ENCODE data around the gene MUC2. TPM values are rescaled to one million over a fixed set of nuclear protein-coding genes. Genes with fewer than 3 reads are reported as not detected.

Gene MUC2
- total RNA-seq, 2 donors from 2014 or later, result not detected

GRCh38 chr11:1033016-1033798, 41.5 kb upstream of the MUC2 start:
- no peaks in the 10 kb centered on the region for H3K36me3 Mint-ChIP-seq (ENCODE audit: low read depth)
- no peak for ATAC-seq (replicated peaks)

GRCh38 chr11:1034001-1034400, 40.7 kb upstream of the MUC2 start:
- Mint-ChIP-seq H3K36me3 (ENCODE audit: low read depth) (no peaks in the 10 kb centered on the region), H3K27ac (no peak overlapping the region), H3K4me1 (no peaks in the 10 kb centered on the region), H3K9me3 (peaks cover 4% of the 10 kb centered on the region), H3K4me3 (no peak overlapping the region), H3K27me3 (no peaks in the 10 kb centered on the region)
- ATAC-seq (replicated peaks), result no peak

More at GRCh38 chr11:1033016-1033798, 41.5 kb upstream of the MUC2 start:
- no peak overlapping the region for H3K4me3 Mint-ChIP-seq
- H3K27ac Mint-ChIP-seq, result no peak overlapping the region
- H3K27me3 Mint-ChIP-seq, result no peaks in the 10 kb centered on the region
- peaks cover 4% of the 10 kb centered on the region for H3K9me3 Mint-ChIP-seq
- H3K4me1 Mint-ChIP-seq, result no peaks in the 10 kb centered on the region

GRCh38 chr11:1034456-1035295, 40.0 kb upstream of the MUC2 start:
- no peak for ATAC-seq (replicated peaks)
- H3K36me3 Mint-ChIP-seq (ENCODE audit: low read depth), result no peaks in the 10 kb centered on the region
- H3K27me3 Mint-ChIP-seq, result no peaks in the 10 kb centered on the region
- no peak overlapping the region for H3K4me3 Mint-ChIP-seq
- H3K27ac Mint-ChIP-seq, result no peak overlapping the region
- H3K9me3 Mint-ChIP-seq, result peaks cover 4% of the 10 kb centered on the region
- H3K4me1 Mint-ChIP-seq, result no peaks in the 10 kb centered on the region

- no peaks in the 10 kb centered on the region for H3K4me1 Mint-ChIP-seq
These were observed 38.9 kb upstream of the MUC2 start for GRCh38 chr11:1035577-1036283.

GRCh38 chr11:1036303-1036923, 38.3 kb upstream of the MUC2 start, which contains the start of gene MUC6:
MUC6 (minus strand) TSS chr11:1036718; CDS start chr11:1036655, 63 bp downstream.
- Mint-ChIP-seq H3K4me1 (no peaks in the 10 kb centered on the region), H3K27me3 (no peaks in the 10 kb centered on the region), H3K4me3 (no peak within 1 kb of the TSS), H3K36me3 (ENCODE audit: low read depth) (no peaks in the 10 kb centered on the region), H3K9me3 (peaks cover 4% of the 10 kb centered on the region), H3K27ac (no peak within 1 kb of the TSS)
- ATAC-seq (replicated peaks), result no peak

More at GRCh38 chr11:1035577-1036283, 38.9 kb upstream of the MUC2 start:
- no peak for ATAC-seq (replicated peaks)
- no peaks in the 10 kb centered on the region for H3K36me3 Mint-ChIP-seq (ENCODE audit: low read depth)
- peaks cover 4% of the 10 kb centered on the region for H3K9me3 Mint-ChIP-seq
- no peak overlapping the region for H3K27ac Mint-ChIP-seq
- H3K4me3 Mint-ChIP-seq, result no peak overlapping the region
- no peaks in the 10 kb centered on the region for H3K27me3 Mint-ChIP-seq

GRCh38 chr11:1036931-1037330, 37.7 kb upstream of the MUC2 start:
- Mint-ChIP-seq H3K36me3 (ENCODE audit: low read depth) (no peaks in the 10 kb centered on the region), H3K27ac (no peak overlapping the region), H3K4me1 (no peaks in the 10 kb centered on the region), H3K4me3 (no peak overlapping the region), H3K9me3 (peaks cover 4% of the 10 kb centered on the region), H3K27me3 (no peaks in the 10 kb centered on the region)
- no peak for ATAC-seq (replicated peaks)

GRCh38 chr11:1037506-1038055, 37.1 kb upstream of the MUC2 start:
- no peaks in the 10 kb centered on the region for H3K27me3 Mint-ChIP-seq
- no peaks in the 10 kb centered on the region for H3K4me1 Mint-ChIP-seq
- no peak overlapping the region for H3K4me3 Mint-ChIP-seq
- ATAC-seq (replicated peaks), result no peak
- H3K36me3 Mint-ChIP-seq (ENCODE audit: low read depth), result no peaks in the 10 kb centered on the region
- H3K27ac Mint-ChIP-seq, result no peak overlapping the region
- no peaks in the 10 kb centered on the region for H3K9me3 Mint-ChIP-seq

- no peak for ATAC-seq (replicated peaks)
- Mint-ChIP-seq H3K9me3 (no peaks in the 10 kb centered on the region), H3K36me3 (ENCODE audit: low read depth) (no peaks in the 10 kb centered on the region), H3K27me3 (no peaks in the 10 kb centered on the region), H3K4me1 (no peaks in the 10 kb centered on the region), H3K4me3 (no peak overlapping the region), H3K27ac (no peak overlapping the region)
These were observed 36.3 kb upstream of the MUC2 start for GRCh38 chr11:1038361-1038760.

- Mint-ChIP-seq H3K27me3 (no peaks in the 10 kb centered on the region), H3K4me3 (no peak overlapping the region), H3K4me1 (no peaks in the 10 kb centered on the region), H3K27ac (no peak overlapping the region), H3K9me3 (no peaks in the 10 kb centered on the region), H3K36me3 (ENCODE audit: low read depth) (no peaks in the 10 kb centered on the region)
- no peak for ATAC-seq (replicated peaks)
These were observed 35.8 kb upstream of the MUC2 start for GRCh38 chr11:1038921-1039320.

GRCh38 chr11:1039481-1040427, 34.9 kb upstream of the MUC2 start:
- Mint-ChIP-seq H3K27me3 (no peaks in the 10 kb centered on the region), H3K9me3 (no peaks in the 10 kb centered on the region), H3K27ac (no peak overlapping the region), H3K36me3 (ENCODE audit: low read depth) (no peaks in the 10 kb centered on the region), H3K4me1 (no peaks in the 10 kb centered on the region), H3K4me3 (no peak overlapping the region)
- ATAC-seq (replicated peaks), result no peak

GRCh38 chr11:1040428-1041148, 34.1 kb upstream of the MUC2 start:
- H3K36me3 Mint-ChIP-seq (ENCODE audit: low read depth), result no peaks in the 10 kb centered on the region
- H3K27ac Mint-ChIP-seq, result no peak overlapping the region
- no peak overlapping the region for H3K4me3 Mint-ChIP-seq
- H3K9me3 Mint-ChIP-seq, result no peaks in the 10 kb centered on the region
- H3K27me3 Mint-ChIP-seq, result no peaks in the 10 kb centered on the region
- no peaks in the 10 kb centered on the region for H3K4me1 Mint-ChIP-seq
- ATAC-seq (replicated peaks), result no peak

- no peaks in the 10 kb centered on the region for H3K27me3 Mint-ChIP-seq
- ATAC-seq (replicated peaks), result no peak
- no peaks in the 10 kb centered on the region for H3K36me3 Mint-ChIP-seq (ENCODE audit: low read depth)
- no peaks in the 10 kb centered on the region for H3K4me1 Mint-ChIP-seq
- H3K9me3 Mint-ChIP-seq, result no peaks in the 10 kb centered on the region
- no peak overlapping the region for H3K27ac Mint-ChIP-seq
- H3K4me3 Mint-ChIP-seq, result no peak overlapping the region
These were observed 33.6 kb upstream of the MUC2 start for GRCh38 chr11:1041149-1041467.

- Mint-ChIP-seq H3K27me3 (peaks cover 3% of the 10 kb centered on the region), H3K27ac (no peak overlapping the region), H3K9me3 (no peaks in the 10 kb centered on the region), H3K4me1 (no peaks in the 10 kb centered on the region), H3K4me3 (no peak overlapping the region), H3K36me3 (ENCODE audit: low read depth) (no peaks in the 10 kb centered on the region)
- ATAC-seq (replicated peaks), result no peak
These were observed 33.2 kb upstream of the MUC2 start for GRCh38 chr11:1041471-1041870.

Data from activated T-helper 17 cell treated with anti-CD3 and anti-CD28 coated beads, Interleukin-2, amount 50 U/mL, for 72 hours (primary cell).